AG09319 (cell line): ENCODE data around the gene FAM9C.

Experiments used
- DNase-seq: peaks from one replicate; pipeline ENCODE4 v3.0.0-alpha.2; 2010; ENCODE audit warnings: low read depth; ENCODE audit errors: extremely low read depth
- TF ChIP-seq, protein P1 (sequence below): IDR thresholded peaks from 2 replicates; pipeline ENCODE4 v1.5.1; 2011; ENCODE audit warnings: low read depth, mild to moderate bottlenecking, inconsistent platforms, low read length, moderate library complexity

FAM9C gene

DNA sequence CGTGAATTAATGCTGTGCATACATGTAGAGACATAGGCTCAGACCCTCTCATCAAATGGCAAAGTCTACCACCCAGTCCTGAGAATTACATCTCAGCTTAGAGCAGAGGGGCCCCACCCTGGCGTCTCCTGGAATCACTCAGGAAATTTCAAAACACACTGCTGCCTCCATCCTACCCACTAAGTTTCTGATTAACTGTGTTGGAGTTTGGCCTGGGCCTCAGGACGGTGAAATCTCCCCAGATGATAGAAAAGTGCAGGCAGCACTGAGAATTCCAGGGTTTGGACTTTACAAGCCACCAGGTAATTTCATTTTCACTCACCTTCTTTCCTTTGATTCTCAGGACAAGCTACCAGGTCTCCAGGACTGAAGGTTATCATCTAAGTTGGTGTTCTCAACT lies 3.3 kb upstream of the FAM9C start:
- TF ChIP-seq, protein P1, sequence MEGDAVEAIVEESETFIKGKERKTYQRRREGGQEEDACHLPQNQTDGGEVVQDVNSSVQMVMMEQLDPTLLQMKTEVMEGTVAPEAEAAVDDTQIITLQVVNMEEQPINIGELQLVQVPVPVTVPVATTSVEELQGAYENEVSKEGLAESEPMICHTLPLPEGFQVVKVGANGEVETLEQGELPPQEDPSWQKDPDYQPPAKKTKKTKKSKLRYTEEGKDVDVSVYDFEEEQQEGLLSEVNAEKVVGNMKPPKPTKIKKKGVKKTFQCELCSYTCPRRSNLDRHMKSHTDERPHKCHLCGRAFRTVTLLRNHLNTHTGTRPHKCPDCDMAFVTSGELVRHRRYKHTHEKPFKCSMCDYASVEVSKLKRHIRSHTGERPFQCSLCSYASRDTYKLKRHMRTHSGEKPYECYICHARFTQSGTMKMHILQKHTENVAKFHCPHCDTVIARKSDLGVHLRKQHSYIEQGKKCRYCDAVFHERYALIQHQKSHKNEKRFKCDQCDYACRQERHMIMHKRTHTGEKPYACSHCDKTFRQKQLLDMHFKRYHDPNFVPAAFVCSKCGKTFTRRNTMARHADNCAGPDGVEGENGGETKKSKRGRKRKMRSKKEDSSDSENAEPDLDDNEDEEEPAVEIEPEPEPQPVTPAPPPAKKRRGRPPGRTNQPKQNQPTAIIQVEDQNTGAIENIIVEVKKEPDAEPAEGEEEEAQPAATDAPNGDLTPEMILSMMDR: no peak
- DNase-seq: no peak

DNA sequence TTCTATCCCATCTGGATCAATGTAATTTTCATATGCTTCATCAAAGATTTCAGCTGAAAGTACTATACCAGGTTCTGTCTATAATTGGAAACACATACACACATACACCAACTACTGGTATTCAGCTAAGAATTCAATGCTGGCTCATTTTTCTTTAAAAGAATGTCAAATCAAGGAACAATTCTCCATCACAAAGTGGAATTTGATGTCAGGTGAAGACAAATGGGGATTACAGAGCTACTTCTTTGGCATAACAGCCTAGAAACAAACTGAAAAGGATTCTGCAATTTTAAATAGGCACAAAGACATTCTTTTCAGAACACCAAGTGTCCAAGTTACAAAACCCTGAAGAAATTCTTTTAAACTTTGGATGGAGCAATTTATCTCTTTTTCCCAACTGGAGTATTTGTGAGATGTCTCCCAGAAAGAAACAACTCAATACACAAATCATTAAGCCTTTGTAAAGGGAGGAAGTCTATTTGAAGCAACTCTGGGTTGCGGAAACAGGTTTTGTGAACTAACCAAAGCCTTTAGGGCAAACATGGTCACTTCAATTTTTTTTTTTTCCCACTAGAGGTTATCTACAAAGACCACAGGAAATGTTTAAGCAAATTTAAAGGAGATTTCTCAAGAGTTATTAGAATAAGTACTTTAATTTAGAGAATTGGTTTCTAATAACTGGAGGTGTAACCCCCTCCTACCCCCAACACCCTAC lies 1.9 kb upstream of the FAM9C start:
- no peak for DNase-seq
- TF ChIP-seq, protein P1: no peak

DNA sequence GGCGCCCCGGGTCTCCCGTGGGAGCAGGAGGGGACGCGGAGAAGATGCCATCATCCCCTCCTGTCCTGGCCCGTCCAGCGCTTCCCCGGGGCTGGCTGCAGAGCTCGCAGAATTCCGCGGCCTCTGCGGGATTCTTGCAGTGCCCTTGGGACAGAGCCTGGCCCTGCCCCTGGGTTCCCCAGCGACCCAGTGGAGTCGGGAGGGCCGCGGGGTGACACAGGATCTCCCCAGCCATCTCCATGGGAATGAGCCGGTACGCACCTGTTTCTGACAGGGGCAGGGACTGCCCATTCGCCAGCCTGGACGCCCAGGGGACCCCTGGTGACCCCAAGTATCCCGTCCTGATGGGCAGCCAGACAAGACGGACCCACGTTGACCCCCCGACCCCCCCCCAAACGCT lies 482 bp downstream of the FAM9C start:
- DNase-seq: no peak
- TF ChIP-seq, protein P1: no peak

DNA sequence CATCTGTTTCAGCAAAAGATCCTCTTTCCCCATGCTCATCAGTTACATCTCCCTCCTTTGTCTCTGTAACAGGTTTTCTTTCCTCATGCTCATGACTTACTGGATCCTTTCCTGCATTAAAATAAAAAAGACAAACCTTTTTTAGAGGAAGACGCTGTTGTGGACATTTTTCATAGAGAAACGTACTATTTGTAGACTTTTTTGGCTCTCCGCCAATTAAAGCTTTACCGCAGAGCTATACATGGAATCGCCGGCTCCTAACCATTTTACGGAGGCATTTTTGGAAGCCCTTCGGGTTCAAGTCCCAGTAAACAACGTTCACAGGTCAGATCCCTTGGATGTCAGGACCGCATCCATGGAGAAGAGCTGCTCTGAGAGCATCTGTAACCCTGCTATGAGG lies 1.3 kb downstream of the FAM9C start:
- TF ChIP-seq, protein P1: no peak

DNA sequence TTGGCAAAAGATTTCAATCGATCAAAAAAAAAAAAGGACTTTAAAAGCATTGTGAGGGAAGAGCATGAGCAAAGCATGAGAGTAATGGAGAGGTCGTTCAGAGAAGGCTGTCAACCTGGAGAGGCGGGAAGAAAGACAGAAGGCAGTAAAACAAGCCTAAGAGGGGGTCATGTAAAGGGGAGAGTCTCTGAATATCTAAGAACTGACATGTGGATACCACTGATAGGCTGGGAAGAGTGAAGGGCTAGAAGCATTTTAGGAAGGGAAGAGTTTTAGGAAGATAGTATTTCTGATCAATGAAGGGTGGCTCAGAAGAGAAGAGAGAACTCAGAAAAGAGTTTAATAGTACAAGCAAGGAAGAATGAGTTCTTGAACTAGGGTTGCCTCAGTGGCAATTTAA lies 7.5 kb downstream of the FAM9C start:
- no peak for DNase-seq
- TF ChIP-seq, protein P1: no peak

More for the DNA sequence above, 1.3 kb downstream of the FAM9C start:
- no peak for DNase-seq

DNA sequence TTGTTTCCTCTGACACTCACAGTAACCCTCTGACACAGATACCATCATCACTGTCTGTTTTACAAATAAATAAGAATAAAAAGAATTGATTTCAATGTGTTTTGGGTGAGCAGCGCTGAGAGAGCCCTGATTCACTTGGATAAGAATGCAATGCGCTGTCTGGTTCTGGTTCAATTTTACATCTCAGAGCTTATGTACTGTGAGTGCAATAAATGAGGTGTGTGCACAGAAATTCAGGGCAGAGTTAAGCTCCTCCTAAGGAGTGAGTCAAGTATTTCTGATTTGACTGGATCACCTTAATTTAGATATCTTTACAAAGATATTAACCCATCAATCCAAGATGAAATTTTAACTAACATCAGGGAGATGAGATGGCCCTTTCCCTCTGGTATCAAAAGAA lies 11.2 kb downstream of the FAM9C start:
- TF ChIP-seq, protein P1: no peak
- DNase-seq: no peak

DNA sequence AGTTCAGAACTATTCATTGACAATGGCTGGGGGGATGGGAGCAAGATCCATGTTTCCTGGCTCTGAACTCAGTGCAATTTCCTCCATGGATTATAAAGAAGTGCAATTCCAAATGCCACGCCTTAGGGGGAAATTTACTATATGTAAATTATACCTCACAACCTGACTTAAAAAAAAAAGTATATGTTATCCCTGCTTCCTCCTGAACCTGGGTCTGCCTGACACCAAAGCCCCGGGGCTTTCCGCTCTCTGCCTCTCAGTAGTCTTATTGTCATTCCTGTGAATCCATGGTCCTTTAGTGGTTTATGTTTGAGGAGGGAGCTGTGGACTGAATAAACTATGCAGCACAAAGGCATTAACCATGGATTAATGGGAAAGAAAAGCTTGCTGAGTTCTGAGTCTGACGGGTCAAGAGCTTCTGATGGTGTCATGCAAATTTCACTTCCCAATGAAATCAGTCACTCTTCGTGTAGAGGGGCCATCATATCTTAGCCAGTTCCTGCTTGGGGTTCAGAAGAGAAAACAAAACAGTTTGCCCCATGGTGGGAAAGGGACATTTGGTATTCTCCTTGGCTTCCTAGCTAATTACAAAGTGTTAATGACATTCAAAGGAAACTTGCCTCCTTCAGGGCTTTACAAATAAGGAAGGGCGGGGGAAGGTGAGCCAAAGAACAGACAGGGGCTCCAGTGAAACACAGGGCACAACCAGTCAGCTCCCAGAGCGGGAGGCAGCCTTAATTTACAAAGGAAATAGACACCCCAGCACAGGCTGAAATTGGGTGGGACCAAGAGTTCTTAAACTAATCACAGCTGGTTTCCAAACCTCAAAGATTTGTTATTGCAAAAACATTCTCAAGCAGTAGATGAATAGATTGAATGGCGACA lies 14.3 kb downstream of the FAM9C start:
- no peak for DNase-seq

More for the DNA sequence above, 14.3 kb downstream of the FAM9C start:
- TF ChIP-seq, protein P1: no peak
